Rectal smooth muscle tissue (tissue), 1 donor: ENCODE results near the gene AFDN.

ENCODE experiments used
- H3K27ac ChIP-seq: one replicate; pipeline ENCODE4 v1.7.0; 2013; ENCODE audit warnings: low read depth, low read length, inconsistent platforms
- H3K27me3 ChIP-seq: one replicate; pipeline ENCODE4 v1.7.0; 2013; ENCODE audit warnings: low read length; ENCODE audit not compliant: control insufficient read depth, insufficient read depth
- H3K36me3 ChIP-seq: one replicate; pipeline ENCODE4 v1.7.0; 2013; ENCODE audit warnings: low read length; ENCODE audit not compliant: control insufficient read depth, insufficient read depth
- H3K4me1 ChIP-seq: one replicate; pipeline ENCODE4 v1.7.0; 2013; ENCODE audit warnings: low read length; ENCODE audit not compliant: control insufficient read depth, insufficient read depth
- H3K4me3 ChIP-seq: one replicate; pipeline ENCODE4 v1.7.0; 2013; ENCODE audit warnings: low read length
- H3K9ac ChIP-seq: one replicate; pipeline ENCODE4 v1.7.0; 2013; ENCODE audit warnings: low read length

Gene AFDN

GRCh38 chr6:167789358-167789757 is 37.4 kb upstream of the AFDN start:
- no peaks in the 10 kb centered on the region for H3K4me1 ChIP-seq
- no peak overlapping the region for H3K27ac ChIP-seq
- H3K27me3 ChIP-seq, result no peaks in the 10 kb centered on the region
- no peak overlapping the region for H3K4me3 ChIP-seq
- no peaks in the 10 kb centered on the region for H3K36me3 ChIP-seq
- H3K9ac ChIP-seq, result no peak overlapping the region

GRCh38 chr6:167791091-167791779 is 35.5 kb upstream of the AFDN start:
- H3K4me3 ChIP-seq, result no peak overlapping the region
- H3K36me3 ChIP-seq, result no peaks in the 10 kb centered on the region
- H3K27ac ChIP-seq, result no peak overlapping the region
- H3K4me1 ChIP-seq, result no peaks in the 10 kb centered on the region
- no peak overlapping the region for H3K9ac ChIP-seq
- H3K27me3 ChIP-seq, result no peaks in the 10 kb centered on the region

DNA sequence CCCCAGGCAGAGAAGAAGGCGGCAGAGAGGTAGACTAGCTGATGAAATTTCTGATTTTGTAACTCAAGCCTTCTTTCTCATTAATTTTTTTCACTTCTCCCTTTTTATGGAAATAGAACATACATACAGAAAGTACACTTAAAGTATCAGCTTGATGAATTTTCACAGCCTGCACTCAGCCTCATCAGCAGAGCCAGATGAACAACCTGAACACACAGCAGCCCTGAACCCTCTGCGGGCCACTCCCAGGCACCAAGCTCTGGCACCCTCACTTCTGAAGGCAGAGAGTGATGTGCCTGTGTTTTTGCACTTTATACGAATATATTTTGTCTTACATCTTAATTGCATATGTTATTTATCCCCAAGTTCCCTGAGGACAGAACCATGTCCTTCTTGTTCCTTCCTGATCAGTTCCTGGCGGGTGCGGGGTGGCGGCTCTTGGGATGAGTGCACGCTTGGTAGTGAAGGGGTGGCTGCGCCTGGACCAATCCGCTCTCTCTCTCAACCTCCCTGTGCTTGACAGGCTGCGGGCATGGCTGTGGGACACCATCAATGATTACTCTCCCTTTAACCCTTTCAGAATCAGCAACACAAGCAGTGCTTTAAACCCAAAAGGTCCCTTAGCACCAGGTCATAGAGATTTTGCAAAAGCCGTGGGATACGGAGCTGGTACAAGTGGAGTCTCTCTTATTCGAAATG is 34.8 kb upstream of the AFDN start:
- Histone ChIP-seq H3K4me3 (no peak overlapping the region), H3K27me3 (no peaks in the 10 kb centered on the region), H3K27ac (no peak overlapping the region), H3K4me1 (no peaks in the 10 kb centered on the region), H3K9ac (no peak overlapping the region), H3K36me3 (no peaks in the 10 kb centered on the region)

- Histone ChIP-seq H3K36me3 (no peaks in the 10 kb centered on the region), H3K27me3 (no peaks in the 10 kb centered on the region), H3K4me3 (no peak overlapping the region), H3K9ac (no peak overlapping the region), H3K27ac (no peak overlapping the region), H3K4me1 (no peaks in the 10 kb centered on the region)
Observed at GRCh38 chr6:167793421-167793820, 33.3 kb upstream of the AFDN start.

- no peak overlapping the region for H3K9ac ChIP-seq
- no peaks in the 10 kb centered on the region for H3K36me3 ChIP-seq
- no peak overlapping the region for H3K27ac ChIP-seq
- no peaks in the 10 kb centered on the region for H3K4me1 ChIP-seq
- H3K4me3 ChIP-seq, result no peak overlapping the region
- no peaks in the 10 kb centered on the region for H3K27me3 ChIP-seq
Observed at GRCh38 chr6:167794161-167795157, 32.3 kb upstream of the AFDN start.

DNA sequence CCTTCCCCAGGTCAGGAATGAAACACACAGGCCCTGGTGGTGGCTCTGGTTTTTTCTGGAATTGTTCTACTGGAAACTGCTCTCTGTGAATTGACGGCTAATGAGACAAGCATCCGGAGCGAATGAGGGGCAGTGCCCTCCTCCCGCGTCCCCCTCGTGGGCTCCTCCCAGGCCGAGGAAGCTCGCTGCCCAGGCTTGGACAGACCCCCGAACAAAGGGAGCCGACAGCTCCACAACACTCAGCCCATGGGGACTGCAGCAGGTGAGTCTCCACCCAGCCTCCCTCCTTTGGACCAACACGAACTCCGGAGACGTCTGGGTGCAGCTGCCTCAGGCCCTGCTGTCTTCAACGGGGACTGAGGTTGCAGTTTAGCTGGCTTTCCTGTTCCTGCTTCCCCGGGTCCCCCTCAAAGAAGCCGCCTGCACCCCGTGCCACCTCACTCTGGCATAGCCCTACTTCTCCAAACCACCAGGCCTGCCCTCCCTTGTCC is 31.3 kb upstream of the AFDN start:
- no peak overlapping the region for H3K4me3 ChIP-seq

DNA sequence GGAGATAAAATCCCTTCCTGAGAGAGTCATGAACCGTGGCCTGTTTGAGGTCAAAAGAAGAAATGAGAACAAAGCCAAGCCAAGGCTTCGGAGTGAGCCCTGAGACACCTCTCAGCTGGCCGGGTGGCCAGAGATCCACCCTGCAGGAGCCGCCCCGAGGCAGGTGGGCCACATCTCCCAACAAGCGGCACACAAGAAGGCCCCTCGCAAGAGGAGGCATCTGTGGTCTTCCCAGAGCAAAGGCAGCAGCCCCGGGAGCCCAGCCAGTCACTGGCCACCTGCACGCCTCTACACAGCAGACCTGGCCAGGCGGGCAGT is 30.9 kb upstream of the AFDN start:
- Histone ChIP-seq H3K27ac (no peak overlapping the region), H3K27me3 (no peaks in the 10 kb centered on the region), H3K36me3 (no peaks in the 10 kb centered on the region), H3K9ac (no peak overlapping the region), H3K4me1 (no peaks in the 10 kb centered on the region), H3K4me3 (peak overlapping the region; percentile 60)

More for the DNA sequence above, 31.3 kb upstream of the AFDN start:
- H3K27ac ChIP-seq, result no peak overlapping the region
- H3K9ac ChIP-seq, result no peak overlapping the region
- H3K36me3 ChIP-seq, result no peaks in the 10 kb centered on the region
- H3K27me3 ChIP-seq, result no peaks in the 10 kb centered on the region
- no peaks in the 10 kb centered on the region for H3K4me1 ChIP-seq

DNA sequence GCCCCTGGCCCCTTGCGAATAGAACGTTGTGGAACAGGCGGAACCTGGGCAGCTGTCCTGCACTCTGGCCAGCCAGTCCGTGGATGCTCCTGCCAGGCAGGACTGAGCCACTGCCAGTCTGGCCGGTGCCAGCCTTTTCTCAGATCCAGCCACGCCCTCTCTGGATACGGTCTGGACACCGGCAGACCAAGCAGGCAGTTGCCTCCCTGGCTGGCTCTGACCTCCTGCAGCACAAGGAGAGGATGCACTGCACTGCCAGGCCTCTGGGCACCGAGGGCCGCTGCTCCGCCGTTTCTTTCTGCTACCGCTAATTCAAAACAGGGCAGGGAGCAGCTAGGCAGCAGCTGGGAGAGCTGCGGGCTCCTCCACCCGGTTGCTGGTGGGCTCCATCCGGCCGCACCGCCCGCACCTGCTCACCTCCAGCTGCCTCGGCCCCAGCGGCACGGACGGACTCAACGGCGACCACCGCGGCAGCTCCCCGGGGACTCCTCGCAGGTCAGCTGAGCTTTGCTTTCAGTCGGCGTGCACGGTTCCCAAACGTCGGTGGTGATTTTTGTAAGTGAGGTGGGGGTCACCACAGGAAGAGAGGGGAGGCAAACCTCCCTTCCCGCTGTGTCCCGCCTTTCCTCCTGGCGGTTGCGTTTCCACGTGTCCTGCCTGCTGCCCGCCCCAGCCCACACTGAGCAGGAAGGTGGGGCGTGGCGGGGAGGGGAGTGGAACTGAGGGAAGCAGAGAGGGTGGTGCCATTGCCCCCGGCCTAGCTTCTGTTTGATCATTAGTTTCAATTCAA is 30.3 kb upstream of the AFDN start:
- no peaks in the 10 kb centered on the region for H3K36me3 ChIP-seq
- no peaks in the 10 kb centered on the region for H3K4me1 ChIP-seq
- no peaks in the 10 kb centered on the region for H3K27me3 ChIP-seq
- H3K27ac ChIP-seq, result no peak overlapping the region
- H3K4me3 ChIP-seq, result peak overlapping the region; percentile 60
- no peak overlapping the region for H3K9ac ChIP-seq

GRCh38 chr6:167797011-167797471 is 29.7 kb upstream of the AFDN start:
- H3K27me3 ChIP-seq, result no peaks in the 10 kb centered on the region
- no peak overlapping the region for H3K9ac ChIP-seq
- no peaks in the 10 kb centered on the region for H3K36me3 ChIP-seq
- H3K27ac ChIP-seq, result no peak overlapping the region
- H3K4me3 ChIP-seq, result peak overlapping the region; percentile 60
- no peaks in the 10 kb centered on the region for H3K4me1 ChIP-seq

GRCh38 chr6:167797476-167798265 is 29.0 kb upstream of the AFDN start:
- H3K9ac ChIP-seq, result no peak overlapping the region
- H3K36me3 ChIP-seq, result no peaks in the 10 kb centered on the region
- no peak overlapping the region for H3K4me3 ChIP-seq
- H3K4me1 ChIP-seq, result no peaks in the 10 kb centered on the region
- no peaks in the 10 kb centered on the region for H3K27me3 ChIP-seq
- no peak overlapping the region for H3K27ac ChIP-seq

GRCh38 chr6:167798453-167798852 is 28.3 kb upstream of the AFDN start:
- H3K27ac ChIP-seq, result no peak overlapping the region
- H3K36me3 ChIP-seq, result no peaks in the 10 kb centered on the region
- H3K9ac ChIP-seq, result no peak overlapping the region
- H3K4me3 ChIP-seq, result no peak overlapping the region
- H3K27me3 ChIP-seq, result no peaks in the 10 kb centered on the region
- H3K4me1 ChIP-seq, result no peaks in the 10 kb centered on the region
